ENCODE data around the gene PRPF31.

- TF ChIP-seq, protein P1, sequence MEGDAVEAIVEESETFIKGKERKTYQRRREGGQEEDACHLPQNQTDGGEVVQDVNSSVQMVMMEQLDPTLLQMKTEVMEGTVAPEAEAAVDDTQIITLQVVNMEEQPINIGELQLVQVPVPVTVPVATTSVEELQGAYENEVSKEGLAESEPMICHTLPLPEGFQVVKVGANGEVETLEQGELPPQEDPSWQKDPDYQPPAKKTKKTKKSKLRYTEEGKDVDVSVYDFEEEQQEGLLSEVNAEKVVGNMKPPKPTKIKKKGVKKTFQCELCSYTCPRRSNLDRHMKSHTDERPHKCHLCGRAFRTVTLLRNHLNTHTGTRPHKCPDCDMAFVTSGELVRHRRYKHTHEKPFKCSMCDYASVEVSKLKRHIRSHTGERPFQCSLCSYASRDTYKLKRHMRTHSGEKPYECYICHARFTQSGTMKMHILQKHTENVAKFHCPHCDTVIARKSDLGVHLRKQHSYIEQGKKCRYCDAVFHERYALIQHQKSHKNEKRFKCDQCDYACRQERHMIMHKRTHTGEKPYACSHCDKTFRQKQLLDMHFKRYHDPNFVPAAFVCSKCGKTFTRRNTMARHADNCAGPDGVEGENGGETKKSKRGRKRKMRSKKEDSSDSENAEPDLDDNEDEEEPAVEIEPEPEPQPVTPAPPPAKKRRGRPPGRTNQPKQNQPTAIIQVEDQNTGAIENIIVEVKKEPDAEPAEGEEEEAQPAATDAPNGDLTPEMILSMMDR (conservative IDR thresholded peaks at IDR 0.05): no peak
- TF ChIP-seq EZH2 (IDR thresholded peaks at IDR 0.05; ENCODE audit: low read depth): no peak
Observed at GRCh38 chr19:54084410-54084809, 31.1 kb upstream of the PRPF31 start.
